Activated CD4-positive, alpha-beta memory T cell treated with anti-CD3 and anti-CD28 coated beads, Interleukin-2, amount 10 ng/mL, durations not matched to agents 7 days and 5 days (primary cell): Measurements from ENCODE around the gene SLC38A4. TPM values are rescaled to one million over a fixed set of nuclear protein-coding genes. Genes with fewer than 3 reads are reported as not detected.

Experiments
- CTCF ChIA-PET: fragments of 350-600 bp; sonication (Branson Sonifier 250); formaldehyde crosslinking; loops from one replicate; lab custom pipeline; 2021; ENCODE audit warnings: antibody characterized with exemption, inconsistent platforms; lab: Charles Lee
- POLR2A ChIA-PET: fragments of 350-600 bp; sonication (Branson Sonifier 250); formaldehyde crosslinking; loops from one replicate; lab custom pipeline; 2021; ENCODE audit warnings: antibody characterized with exemption; lab: Charles Lee
- DNase-seq: peaks from one replicate; pipeline ENCODE4 v3.0.0-alpha.2; 2020
- H3K27ac Mint-ChIP-seq: one replicate; pipeline ENCODE4 v1.8.0; 2021; ENCODE audit warnings: mild to moderate bottlenecking, mixed read lengths
- H3K27me3 Mint-ChIP-seq: one replicate; pipeline ENCODE4 v1.8.0; 2021; ENCODE audit warnings: mixed read lengths
- H3K36me3 Mint-ChIP-seq: one replicate; pipeline ENCODE4 v1.8.0; 2021; ENCODE audit warnings: low read depth, mixed read lengths
- H3K4me1 Mint-ChIP-seq: one replicate; pipeline ENCODE4 v1.8.0; 2021; ENCODE audit warnings: mixed read lengths
- H3K4me3 Mint-ChIP-seq: one replicate; pipeline ENCODE4 v1.8.0; 2021; ENCODE audit warnings: mild to moderate bottlenecking, mixed read lengths
- H3K9me3 Mint-ChIP-seq: one replicate; pipeline ENCODE4 v1.8.0; 2021; ENCODE audit warnings: mixed read lengths
- total RNA-seq, 2 experiments: library from RNA; stranded (reverse); gene quantifications; one replicate each; pipeline ENCODE4 v1.2.3, GENCODE V29; 2021

Gene SLC38A4
- total RNA-seq, 2 experiments from 2014 or later: not detected

DNA sequence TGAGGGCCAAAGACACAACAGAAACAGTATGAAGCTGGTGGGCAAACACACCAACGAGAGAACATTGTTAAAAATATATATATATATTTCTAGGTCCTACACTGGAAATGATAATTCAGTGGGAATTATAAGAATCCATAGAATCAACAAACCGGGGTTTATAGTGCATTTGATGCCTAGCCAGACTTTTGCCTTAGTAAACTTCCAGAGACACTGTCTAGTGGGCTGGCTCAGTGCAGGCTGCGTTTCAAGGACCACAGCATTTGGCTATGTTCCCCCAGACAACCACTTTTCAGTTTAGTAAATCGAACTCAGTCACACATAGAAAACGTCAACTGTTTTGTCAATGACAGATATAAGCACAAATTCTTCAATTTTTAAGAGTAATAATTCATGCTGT is 41.9 kb downstream of the SLC38A4 start:
- CTCF ChIA-PET: no interaction called here
- Mint-ChIP-seq H3K27me3 (peaks cover 19% of the 10 kb centered on the region), H3K27ac (no peak overlapping the region), H3K4me3 (no peak overlapping the region), H3K9me3 (no peaks in the 10 kb centered on the region), H3K36me3 (no peaks in the 10 kb centered on the region), H3K4me1 (no peaks in the 10 kb centered on the region)
- no peak for DNase-seq
- POLR2A ChIA-PET: no interaction called here

DNA sequence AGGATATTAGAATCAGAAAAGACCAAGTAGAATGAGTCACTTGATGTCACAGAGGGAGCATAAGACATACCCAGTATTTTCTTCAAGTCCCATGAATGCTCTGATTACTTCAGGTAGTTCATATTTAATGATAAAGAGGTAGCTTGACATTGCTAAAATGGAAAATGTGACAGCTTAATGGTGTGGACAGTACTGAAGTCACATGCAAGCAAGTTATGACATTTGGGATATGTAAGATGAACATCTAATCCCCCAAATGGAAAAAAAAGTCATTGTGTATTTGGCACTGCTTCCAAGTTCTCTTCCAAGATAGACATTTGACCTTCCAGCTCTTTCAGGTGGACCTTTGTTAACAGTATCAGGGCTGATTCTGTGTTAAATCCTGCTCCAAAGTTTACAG is 45.9 kb downstream of the SLC38A4 start:
- H3K27ac Mint-ChIP-seq: no peak overlapping the region
- DNase-seq: no peak
- H3K9me3 Mint-ChIP-seq: no peaks in the 10 kb centered on the region
- ChIA-PET CTCF (no interaction called here), POLR2A (no interaction called here)
- H3K27me3 Mint-ChIP-seq: peaks cover 14% of the 10 kb centered on the region
- H3K4me3 Mint-ChIP-seq: no peak overlapping the region
- no peaks in the 10 kb centered on the region for H3K36me3 Mint-ChIP-seq
- no peaks in the 10 kb centered on the region for H3K4me1 Mint-ChIP-seq

DNA sequence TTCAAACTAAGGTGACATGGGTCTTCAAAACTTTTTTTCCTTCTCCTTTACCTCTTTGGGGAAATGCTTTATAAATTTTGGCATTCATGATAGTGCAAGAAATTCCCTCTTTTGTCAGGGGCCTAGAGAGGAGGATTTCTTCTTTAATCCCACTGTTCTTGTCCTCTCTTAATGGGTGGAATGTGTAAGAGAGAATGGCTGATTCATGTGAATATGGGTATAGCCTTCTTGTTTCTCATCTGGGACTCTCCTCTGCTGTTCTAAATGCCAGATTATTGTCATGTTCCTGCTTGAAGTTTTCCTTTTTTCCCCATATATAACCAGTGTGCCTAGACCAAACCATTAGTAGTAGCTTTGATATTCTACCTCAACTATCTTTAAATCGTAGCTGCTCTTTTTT is 46.7 kb downstream of the SLC38A4 start:
- no peak overlapping the region for H3K4me3 Mint-ChIP-seq
- no peak overlapping the region for H3K27ac Mint-ChIP-seq
- no peaks in the 10 kb centered on the region for H3K9me3 Mint-ChIP-seq
- POLR2A ChIA-PET: no interaction called here
- DNase-seq: no peak
- H3K4me1 Mint-ChIP-seq: no peaks in the 10 kb centered on the region
- H3K27me3 Mint-ChIP-seq: peaks cover 14% of the 10 kb centered on the region
- CTCF ChIA-PET: no interaction called here
- no peaks in the 10 kb centered on the region for H3K36me3 Mint-ChIP-seq

DNA sequence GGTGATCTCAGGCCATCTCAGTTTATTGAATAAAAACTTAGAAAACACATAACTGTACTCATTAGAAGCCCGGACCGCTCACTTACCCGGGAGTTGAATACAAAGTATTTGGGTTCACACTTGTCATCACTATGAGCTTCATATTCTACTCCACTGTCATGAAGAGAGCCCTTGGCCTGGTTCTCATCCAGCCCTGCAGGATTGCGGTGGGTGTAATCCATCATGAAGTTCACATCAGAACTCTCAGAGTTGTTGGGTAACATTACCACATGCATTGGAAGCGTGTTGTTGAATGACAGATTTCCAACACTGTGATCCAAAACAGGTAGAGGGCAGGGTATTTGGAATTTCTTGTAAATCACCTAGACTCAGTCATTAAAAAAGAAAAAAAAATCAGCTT is 47.4 kb downstream of the SLC38A4 start:
- Mint-ChIP-seq H3K4me3 (no peak overlapping the region), H3K4me1 (no peaks in the 10 kb centered on the region), H3K36me3 (no peaks in the 10 kb centered on the region), H3K27ac (no peak overlapping the region), H3K27me3 (peaks cover 11% of the 10 kb centered on the region), H3K9me3 (no peaks in the 10 kb centered on the region)
- DNase-seq: no peak
- ChIA-PET CTCF (no interaction called here), POLR2A (no interaction called here)

DNA sequence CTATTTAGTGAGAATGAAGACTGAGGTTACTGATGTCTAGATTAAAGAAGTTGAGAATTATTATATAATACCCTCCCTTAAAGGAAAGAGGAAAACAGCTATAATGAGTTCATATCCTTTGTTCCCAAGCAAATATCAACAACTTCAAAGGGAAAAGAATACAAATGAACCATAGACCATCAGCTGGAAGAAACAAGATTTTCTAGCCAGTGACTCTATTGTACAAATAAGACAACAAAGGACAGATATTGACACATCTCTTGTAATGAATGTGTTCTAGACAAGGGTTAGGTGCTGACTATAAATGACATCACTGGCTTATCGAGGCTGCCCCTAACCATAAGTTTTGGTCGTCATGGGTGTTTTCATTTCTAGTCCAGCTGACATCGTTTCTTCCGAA is 48.2 kb downstream of the SLC38A4 start:
- Mint-ChIP-seq H3K27me3 (peaks cover 5% of the 10 kb centered on the region), H3K27ac (no peak overlapping the region), H3K4me3 (no peak overlapping the region), H3K9me3 (no peaks in the 10 kb centered on the region), H3K4me1 (no peaks in the 10 kb centered on the region), H3K36me3 (no peaks in the 10 kb centered on the region)
- ChIA-PET CTCF (no interaction called here), POLR2A (no interaction called here)
- DNase-seq: no peak

DNA sequence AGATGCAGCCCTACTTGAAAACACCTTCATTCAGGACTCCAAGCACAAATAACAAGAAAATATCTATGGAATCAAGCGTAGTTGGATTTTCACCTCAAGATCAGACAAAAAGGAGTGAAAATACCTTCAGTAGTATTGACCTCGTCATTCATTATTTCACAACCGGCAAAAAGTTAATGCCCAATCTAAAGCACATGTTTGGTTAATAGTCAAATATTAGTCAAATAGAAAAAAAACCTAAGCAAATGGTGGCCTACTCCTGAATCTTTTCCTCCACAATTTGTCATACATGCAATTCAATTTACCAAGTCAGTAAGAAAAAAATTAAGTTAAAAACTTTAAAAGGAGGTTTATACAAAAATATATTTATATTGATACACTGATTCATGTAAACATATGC is 50.0 kb downstream of the SLC38A4 start:
- Mint-ChIP-seq H3K4me3 (no peak overlapping the region), H3K36me3 (no peaks in the 10 kb centered on the region), H3K4me1 (no peaks in the 10 kb centered on the region), H3K27ac (no peak overlapping the region), H3K9me3 (no peaks in the 10 kb centered on the region), H3K27me3 (no peaks in the 10 kb centered on the region)
- POLR2A ChIA-PET: no interaction called here
- no peak for DNase-seq
- CTCF ChIA-PET: no interaction called here

DNA sequence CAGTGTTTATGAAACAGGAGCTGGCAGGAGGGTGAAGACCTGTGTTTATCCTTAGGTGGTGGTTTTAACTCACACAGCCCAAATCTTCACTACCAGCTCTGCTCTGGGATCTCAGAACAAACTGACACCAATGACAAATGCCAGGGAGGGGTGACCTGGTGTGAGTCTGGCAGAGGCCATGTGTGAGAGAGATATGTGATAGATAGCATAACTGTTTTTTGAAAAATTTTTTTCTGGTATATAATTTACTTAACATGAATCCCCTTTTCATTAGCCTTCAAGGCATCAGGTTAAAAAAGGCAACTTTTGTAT is 51.5 kb downstream of the SLC38A4 start:
- Mint-ChIP-seq H3K27ac (no peak overlapping the region), H3K4me3 (no peak overlapping the region), H3K27me3 (no peaks in the 10 kb centered on the region), H3K36me3 (no peaks in the 10 kb centered on the region), H3K4me1 (no peaks in the 10 kb centered on the region), H3K9me3 (no peaks in the 10 kb centered on the region)
- no peak for DNase-seq
- CTCF ChIA-PET: no interaction called here
- POLR2A ChIA-PET: no interaction called here

DNA sequence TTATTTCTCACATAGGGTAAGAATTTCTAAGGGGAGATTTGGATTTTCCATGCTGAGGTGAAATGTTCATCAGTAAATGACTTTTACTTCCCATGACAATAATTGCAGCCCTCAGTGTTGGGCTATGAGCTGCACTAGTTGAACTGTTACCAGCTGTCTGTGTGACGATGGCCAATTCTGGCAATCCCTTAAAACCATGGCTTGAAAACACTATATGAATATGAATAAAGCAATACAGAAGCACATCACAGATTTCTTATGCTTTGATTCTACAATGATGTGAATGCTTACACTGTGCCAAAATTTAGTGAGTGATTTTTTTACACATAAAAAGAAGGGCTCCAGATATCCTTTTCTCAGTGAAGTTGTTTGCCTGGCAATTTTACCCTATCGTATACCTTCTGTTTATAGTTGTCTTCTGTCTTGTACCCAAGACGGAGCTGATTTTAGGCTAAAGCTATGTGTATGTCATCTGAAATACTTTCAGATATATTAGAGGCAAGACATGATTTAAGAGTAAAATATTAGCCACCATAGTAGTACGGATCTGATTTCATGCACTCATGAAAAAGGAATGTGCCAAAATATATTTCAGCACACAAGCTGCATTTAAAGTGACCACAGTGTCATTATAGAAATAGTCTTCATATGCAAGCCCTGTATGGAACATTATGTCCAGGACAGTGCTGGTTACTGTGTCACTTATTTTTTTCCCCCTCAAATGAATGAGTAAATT is 52.0 kb downstream of the SLC38A4 start:
- Mint-ChIP-seq H3K36me3 (no peaks in the 10 kb centered on the region), H3K4me1 (no peaks in the 10 kb centered on the region), H3K4me3 (no peak overlapping the region), H3K27me3 (no peaks in the 10 kb centered on the region), H3K9me3 (no peaks in the 10 kb centered on the region), H3K27ac (no peak overlapping the region)
- CTCF ChIA-PET: no interaction called here
- POLR2A ChIA-PET: no interaction called here
- DNase-seq: no peak

DNA sequence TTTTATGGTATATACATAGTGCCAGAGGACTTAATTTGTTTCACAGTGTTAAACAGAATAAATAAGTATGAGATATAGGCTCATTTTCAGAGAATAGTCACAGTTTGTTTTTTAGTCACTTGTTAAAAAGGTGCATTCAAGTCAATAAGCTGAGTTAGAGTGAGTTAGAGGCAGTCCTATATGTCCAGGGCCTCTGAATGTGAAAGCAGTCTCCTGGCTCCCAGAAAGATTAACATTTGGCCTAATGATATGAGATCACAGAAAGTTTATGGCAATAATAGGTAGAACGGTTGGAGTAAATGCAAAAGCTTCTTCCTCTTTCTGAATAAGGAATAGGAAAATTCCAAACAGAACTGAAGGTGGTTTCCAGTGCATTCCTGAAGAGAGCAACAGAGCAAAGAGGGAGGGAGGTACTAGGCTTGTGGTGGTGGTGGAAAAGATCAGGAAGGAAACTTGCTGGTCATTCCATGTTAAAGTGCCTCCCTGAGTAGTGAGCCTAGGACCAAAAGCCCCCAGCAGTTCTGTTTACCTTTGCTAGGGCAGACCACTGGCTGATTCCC is 54.4 kb downstream of the SLC38A4 start:
- Mint-ChIP-seq H3K27me3 (peaks cover 2% of the 10 kb centered on the region), H3K27ac (no peak overlapping the region), H3K4me3 (no peak overlapping the region), H3K4me1 (no peaks in the 10 kb centered on the region), H3K9me3 (no peaks in the 10 kb centered on the region), H3K36me3 (no peaks in the 10 kb centered on the region)
- DNase-seq: no peak
- CTCF ChIA-PET: no interaction called here
- POLR2A ChIA-PET: no interaction called here

DNA sequence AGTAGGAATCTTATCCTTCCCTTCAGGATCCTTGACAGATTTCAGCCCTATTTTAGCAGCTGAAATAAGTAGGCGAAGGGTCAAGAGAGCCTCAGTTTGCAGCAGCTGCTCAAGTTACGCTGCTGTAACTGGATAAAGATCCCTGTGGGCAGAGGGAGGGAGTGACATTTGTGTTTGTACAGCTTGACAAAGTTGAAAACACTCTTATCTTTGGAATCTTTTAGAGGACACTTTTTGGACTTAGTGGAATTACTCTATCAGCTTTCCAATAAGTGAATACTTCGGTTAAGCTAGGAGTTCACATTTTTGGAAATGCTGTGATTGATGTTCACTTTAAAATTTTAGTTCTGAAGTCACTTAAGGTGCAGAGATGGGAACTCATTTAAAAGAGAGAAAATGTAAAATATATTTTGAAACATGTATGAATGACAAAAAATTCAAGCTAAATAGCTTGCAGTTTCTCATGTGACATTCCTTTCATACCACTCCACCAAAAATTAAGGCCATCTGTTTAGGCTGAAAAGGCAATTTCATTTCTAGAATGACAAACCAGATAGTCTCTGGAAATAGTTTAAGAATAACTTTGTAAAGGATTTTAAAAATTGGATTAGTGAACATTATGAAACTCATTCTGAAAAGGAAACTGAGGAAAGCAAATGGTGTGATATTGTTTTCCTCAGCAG is 55.2 kb downstream of the SLC38A4 start:
- ChIA-PET POLR2A (no interaction called here), CTCF (no interaction called here)
- peaks cover 2% of the 10 kb centered on the region for H3K27me3 Mint-ChIP-seq
- no peak overlapping the region for H3K4me3 Mint-ChIP-seq
- no peaks in the 10 kb centered on the region for H3K4me1 Mint-ChIP-seq
- H3K9me3 Mint-ChIP-seq: no peaks in the 10 kb centered on the region
- H3K27ac Mint-ChIP-seq: no peak overlapping the region
- H3K36me3 Mint-ChIP-seq: no peaks in the 10 kb centered on the region
- DNase-seq: no peak

DNA sequence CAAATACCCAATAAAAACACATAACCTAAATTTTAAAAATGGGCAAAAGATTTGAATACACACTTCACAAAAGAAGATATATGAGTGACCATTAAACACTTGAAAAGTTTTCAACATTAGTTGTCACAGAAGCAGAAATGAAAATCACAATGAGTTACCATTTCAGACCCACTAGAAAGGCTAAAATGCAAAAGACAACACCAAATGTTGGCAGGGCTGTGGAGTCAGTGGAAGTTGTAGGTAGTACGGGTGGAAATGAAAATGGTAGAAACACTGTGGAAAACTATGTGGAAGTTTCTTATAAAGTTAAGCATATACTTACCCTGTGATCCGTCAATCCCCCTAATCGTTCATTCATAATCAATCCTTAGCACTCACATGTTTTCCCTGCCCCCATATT is 61.8 kb downstream of the SLC38A4 start:
- Mint-ChIP-seq H3K36me3 (no peaks in the 10 kb centered on the region), H3K4me1 (no peaks in the 10 kb centered on the region), H3K4me3 (no peak overlapping the region), H3K27ac (no peak overlapping the region), H3K9me3 (peaks cover 3% of the 10 kb centered on the region), H3K27me3 (peaks cover 2% of the 10 kb centered on the region)
- ChIA-PET CTCF (no interaction called here), POLR2A (no interaction called here)
- DNase-seq: no peak

DNA sequence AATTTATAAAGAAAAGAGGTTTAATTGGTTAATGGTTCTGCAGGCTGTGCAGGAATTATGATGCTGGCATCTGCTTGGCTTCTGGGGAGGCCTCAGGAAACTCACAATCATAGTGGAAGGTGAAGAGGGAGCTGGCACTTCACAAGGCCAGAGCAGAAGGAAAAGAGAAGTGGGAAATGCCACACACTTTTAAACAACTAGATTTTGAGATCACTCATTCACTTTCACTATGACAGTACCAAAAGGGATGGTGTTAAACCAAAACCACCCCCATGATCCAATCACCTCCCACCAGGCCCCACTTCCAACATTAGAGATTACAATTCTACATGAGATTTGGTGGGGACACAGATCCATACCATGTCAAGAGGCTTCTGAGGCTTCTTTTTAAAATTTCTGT is 62.6 kb downstream of the SLC38A4 start:
- Mint-ChIP-seq H3K36me3 (no peaks in the 10 kb centered on the region), H3K4me1 (no peaks in the 10 kb centered on the region), H3K27ac (no peak overlapping the region), H3K27me3 (peaks cover 2% of the 10 kb centered on the region), H3K9me3 (peaks cover 4% of the 10 kb centered on the region), H3K4me3 (no peak overlapping the region)
- CTCF ChIA-PET: no interaction called here
- DNase-seq: no peak
- POLR2A ChIA-PET: no interaction called here

DNA sequence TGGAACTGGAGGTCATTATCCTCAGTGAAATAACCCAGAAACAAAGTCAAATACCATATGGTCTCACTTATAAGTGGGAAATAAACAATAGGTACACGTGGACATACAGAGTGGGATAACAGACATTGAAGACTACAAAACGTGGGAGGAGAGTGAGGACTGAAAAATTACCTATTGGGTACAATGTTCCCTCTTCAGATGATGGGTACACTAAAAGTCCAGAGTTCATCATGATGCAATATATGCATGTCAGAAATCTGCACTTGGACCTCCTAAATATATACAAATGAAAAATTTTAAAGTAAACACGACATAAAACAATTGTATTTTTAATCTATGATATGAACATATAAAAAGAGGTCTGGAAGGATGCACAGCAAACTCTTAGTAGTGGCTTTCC is 71.2 kb downstream of the SLC38A4 start:
- Mint-ChIP-seq H3K27me3 (peaks cover 3% of the 10 kb centered on the region), H3K36me3 (no peaks in the 10 kb centered on the region), H3K9me3 (peaks cover 4% of the 10 kb centered on the region), H3K4me1 (no peaks in the 10 kb centered on the region), H3K27ac (no peak overlapping the region), H3K4me3 (no peak overlapping the region)
- no peak for DNase-seq
- ChIA-PET POLR2A (no interaction called here), CTCF (no interaction called here)

DNA sequence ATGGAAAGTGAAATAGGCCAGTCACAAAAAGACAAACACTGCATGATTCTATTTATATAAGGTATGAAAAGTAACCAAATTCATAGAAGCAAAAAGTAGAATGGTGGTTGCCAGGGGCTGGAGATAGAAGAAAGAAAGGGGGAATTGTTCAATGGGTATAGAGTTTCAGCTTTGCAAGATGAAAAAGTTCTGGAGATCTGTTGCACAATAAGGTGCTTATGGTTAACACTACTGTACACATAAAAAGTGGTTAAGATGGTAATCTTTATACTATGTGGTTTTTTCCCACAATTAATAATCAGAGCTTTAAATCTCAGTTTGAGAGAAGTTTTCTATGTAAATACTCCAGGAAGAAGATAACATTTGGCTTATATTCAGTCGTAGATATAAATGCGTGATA is 73.4 kb downstream of the SLC38A4 start:
- Mint-ChIP-seq H3K36me3 (no peaks in the 10 kb centered on the region), H3K27me3 (peaks cover 7% of the 10 kb centered on the region), H3K4me3 (no peak overlapping the region), H3K27ac (no peak overlapping the region), H3K4me1 (no peaks in the 10 kb centered on the region), H3K9me3 (peaks cover 6% of the 10 kb centered on the region)
- CTCF ChIA-PET: no interaction called here
- POLR2A ChIA-PET: no interaction called here
- no peak for DNase-seq
